ENCODE data around the gene STYXL2.

The STYXL2 gene

DNA sequence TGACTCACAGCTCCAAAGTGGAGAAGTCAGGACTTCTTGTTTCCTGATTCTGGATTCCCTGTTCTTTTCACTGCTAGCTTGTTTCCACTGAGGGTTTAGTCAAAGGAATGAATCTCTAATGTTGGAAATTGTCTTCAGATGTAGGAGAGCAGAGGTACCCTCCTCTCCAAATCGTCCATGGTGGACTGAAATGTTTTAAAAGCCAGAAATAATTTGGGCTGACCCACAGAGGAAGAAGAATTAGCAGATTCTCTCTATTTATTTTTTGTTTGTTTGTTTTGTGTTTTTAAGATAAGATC lies 34.1 kb upstream of the STYXL2 start (continued):
- TF ChIP-seq SNAI2 (CRISPR knock-in tag; IDR thresholded peaks at IDR 0.05) = no peak
- no peak for TF ChIP-seq BACH2 (CRISPR knock-in tag; IDR thresholded peaks at IDR 0.05; ENCODE audit: borderline replicate concordance)
- no peak for TF ChIP-seq GLIS3 (CRISPR knock-in tag; IDR thresholded peaks at IDR 0.05)

- peak; percentile 52 for ATAC-seq
- TF ChIP-seq ZNF565 (CRISPR knock-in tag; conservative IDR thresholded peaks at IDR 0.05; ENCODE audit: low read depth) = no peak
- no peak for TF ChIP-seq SNAI2 (CRISPR knock-in tag; IDR thresholded peaks at IDR 0.05)
- no peak for TF ChIP-seq RARB (CRISPR knock-in tag; IDR thresholded peaks at IDR 0.05)
- TF ChIP-seq CREB5 (CRISPR knock-in tag; IDR thresholded peaks at IDR 0.05; ENCODE audit: low read depth) = no peak
- TF ChIP-seq TOX (CRISPR knock-in tag; IDR thresholded peaks at IDR 0.05; ENCODE audit: borderline replicate concordance) = no peak
- no peak for TF ChIP-seq PPARA (CRISPR knock-in tag; IDR thresholded peaks at IDR 0.05; ENCODE audit: borderline replicate concordance)
- no peak for TF ChIP-seq CSDC2 (CRISPR knock-in tag; IDR thresholded peaks at IDR 0.05)
- no peak for TF ChIP-seq ZFP30 (CRISPR knock-in tag; IDR thresholded peaks at IDR 0.05)
- no peak for TF ChIP-seq ESRRG (CRISPR knock-in tag; IDR thresholded peaks at IDR 0.05)
- TF ChIP-seq TCF4 (CRISPR knock-in tag; IDR thresholded peaks at IDR 0.05; ENCODE audit: borderline replicate concordance) = no peak
- no peak for TF ChIP-seq ZFP3 (CRISPR knock-in tag; IDR thresholded peaks at IDR 0.05)
Measured at GRCh38 chr1:167060141-167061072, 33.5 kb upstream of the STYXL2 start.

GRCh38 chr1:167061073-167061464 lies 32.8 kb upstream of the STYXL2 start:
- no peak for ATAC-seq
- TF ChIP-seq CSRNP3 (CRISPR knock-in tag; IDR thresholded peaks at IDR 0.05) = no peak

DNA sequence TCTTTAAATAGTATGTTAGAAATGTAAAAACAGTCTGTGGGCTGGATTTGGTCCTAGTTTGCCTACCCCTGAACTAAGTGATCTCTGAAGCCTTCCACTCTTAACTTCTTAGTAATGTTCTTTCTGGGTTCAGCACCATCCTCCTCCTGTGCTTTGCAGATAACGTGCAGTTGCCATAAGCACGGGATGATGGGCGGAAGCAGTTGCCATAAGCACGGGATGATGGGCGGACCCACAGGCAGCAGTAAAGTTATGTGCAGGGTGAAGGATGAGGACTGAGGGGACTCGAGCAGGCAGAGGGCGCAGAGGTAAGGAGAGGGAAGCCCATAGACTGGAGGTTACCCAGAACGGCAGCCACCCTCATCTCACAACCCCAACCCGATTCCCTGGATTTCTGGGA lies 29.3 kb upstream of the STYXL2 start:
- TF ChIP-seq CSDC2 (CRISPR knock-in tag; IDR thresholded peaks at IDR 0.05) (no peak), RARB (CRISPR knock-in tag; IDR thresholded peaks at IDR 0.05) (no peak), CSRNP3 (CRISPR knock-in tag; IDR thresholded peaks at IDR 0.05) (no peak), ZC3H10 (CRISPR knock-in tag; IDR thresholded peaks at IDR 0.05) (no peak), ISL1 (CRISPR knock-in tag; IDR thresholded peaks at IDR 0.05) (no peak)
- TF ChIP-seq, protein P1, sequence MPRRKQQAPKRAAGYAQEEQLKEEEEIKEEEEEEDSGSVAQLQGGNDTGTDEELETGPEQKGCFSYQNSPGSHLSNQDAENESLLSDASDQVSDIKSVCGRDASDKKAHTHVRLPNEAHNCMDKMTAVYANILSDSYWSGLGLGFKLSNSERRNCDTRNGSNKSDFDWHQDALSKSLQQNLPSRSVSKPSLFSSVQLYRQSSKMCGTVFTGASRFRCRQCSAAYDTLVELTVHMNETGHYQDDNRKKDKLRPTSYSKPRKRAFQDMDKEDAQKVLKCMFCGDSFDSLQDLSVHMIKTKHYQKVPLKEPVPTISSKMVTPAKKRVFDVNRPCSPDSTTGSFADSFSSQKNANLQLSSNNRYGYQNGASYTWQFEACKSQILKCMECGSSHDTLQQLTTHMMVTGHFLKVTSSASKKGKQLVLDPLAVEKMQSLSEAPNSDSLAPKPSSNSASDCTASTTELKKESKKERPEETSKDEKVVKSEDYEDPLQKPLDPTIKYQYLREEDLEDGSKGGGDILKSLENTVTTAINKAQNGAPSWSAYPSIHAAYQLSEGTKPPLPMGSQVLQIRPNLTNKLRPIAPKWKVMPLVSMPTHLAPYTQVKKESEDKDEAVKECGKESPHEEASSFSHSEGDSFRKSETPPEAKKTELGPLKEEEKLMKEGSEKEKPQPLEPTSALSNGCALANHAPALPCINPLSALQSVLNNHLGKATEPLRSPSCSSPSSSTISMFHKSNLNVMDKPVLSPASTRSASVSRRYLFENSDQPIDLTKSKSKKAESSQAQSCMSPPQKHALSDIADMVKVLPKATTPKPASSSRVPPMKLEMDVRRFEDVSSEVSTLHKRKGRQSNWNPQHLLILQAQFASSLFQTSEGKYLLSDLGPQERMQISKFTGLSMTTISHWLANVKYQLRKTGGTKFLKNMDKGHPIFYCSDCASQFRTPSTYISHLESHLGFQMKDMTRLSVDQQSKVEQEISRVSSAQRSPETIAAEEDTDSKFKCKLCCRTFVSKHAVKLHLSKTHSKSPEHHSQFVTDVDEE (CRISPR knock-in tag; IDR thresholded peaks at IDR 0.05) = no peak
- TF ChIP-seq, protein P2, sequence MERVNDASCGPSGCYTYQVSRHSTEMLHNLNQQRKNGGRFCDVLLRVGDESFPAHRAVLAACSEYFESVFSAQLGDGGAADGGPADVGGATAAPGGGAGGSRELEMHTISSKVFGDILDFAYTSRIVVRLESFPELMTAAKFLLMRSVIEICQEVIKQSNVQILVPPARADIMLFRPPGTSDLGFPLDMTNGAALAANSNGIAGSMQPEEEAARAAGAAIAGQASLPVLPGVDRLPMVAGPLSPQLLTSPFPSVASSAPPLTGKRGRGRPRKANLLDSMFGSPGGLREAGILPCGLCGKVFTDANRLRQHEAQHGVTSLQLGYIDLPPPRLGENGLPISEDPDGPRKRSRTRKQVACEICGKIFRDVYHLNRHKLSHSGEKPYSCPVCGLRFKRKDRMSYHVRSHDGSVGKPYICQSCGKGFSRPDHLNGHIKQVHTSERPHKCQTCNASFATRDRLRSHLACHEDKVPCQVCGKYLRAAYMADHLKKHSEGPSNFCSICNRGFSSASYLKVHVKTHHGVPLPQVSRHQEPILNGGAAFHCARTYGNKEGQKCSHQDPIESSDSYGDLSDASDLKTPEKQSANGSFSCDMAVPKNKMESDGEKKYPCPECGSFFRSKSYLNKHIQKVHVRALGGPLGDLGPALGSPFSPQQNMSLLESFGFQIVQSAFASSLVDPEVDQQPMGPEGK (CRISPR knock-in tag; IDR thresholded peaks at IDR 0.05; ENCODE audit: borderline replicate concordance) = no peak
- ATAC-seq = no peak
